Stimulated activated naive CD8-positive, alpha-beta T cell treated with anti-CD3 and anti-CD28 coated beads, Interleukin-15, Interleukin-2, amounts not matched to agents 100 ng/mL and 50 ng/mL, for 24 hours (primary cell): ENCODE results near the gene ZC3H12A.
A peak's percentile ranks its signal among the peaks of the same experiment; 100 is the strongest.
"Not testable (repeated sequence)": the region's sequence is repeated elsewhere in the genome, so short reads cannot be mapped to it uniquely, and the experiment has no call there.

ENCODE experiments used
- H3K27ac Mint-ChIP-seq: one replicate; pipeline ENCODE4 v1.8.0; 2021; ENCODE audit warnings: mild to moderate bottlenecking, mixed read lengths
- H3K27me3 Mint-ChIP-seq: one replicate; pipeline ENCODE4 v1.8.0; 2021; ENCODE audit warnings: mixed read lengths
- H3K36me3 Mint-ChIP-seq: one replicate; pipeline ENCODE4 v1.8.0; 2021; ENCODE audit warnings: low read depth, mixed read lengths
- H3K4me1 Mint-ChIP-seq: one replicate; pipeline ENCODE4 v1.8.0; 2021; ENCODE audit warnings: low read depth, mixed read lengths
- H3K4me3 Mint-ChIP-seq: one replicate; pipeline ENCODE4 v1.8.0; 2021; ENCODE audit warnings: mild to moderate bottlenecking, mixed read lengths
- H3K9me3 Mint-ChIP-seq: one replicate; pipeline ENCODE4 v1.8.0; 2021; ENCODE audit warnings: mixed read lengths

Gene ZC3H12A

DNA sequence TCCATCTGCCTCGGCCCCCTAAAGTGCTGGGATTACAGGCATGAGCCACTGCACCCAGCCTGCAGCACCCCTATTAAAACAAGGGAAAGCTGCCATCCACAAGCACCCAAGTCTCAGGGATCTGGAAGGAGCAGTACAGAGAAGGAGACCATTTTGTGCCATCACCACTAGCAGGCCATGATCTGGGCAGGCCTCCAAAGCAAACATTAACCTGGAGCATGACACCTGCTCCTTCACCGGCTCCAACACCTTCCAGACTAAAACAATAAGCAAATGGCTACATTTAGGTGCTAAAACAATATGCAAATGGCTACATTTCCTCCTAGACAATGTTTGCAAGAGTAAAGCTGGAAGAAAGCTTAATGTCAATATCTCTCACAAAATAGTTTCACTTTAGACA is 23.5 kb downstream of the ZC3H12A start:
- H3K27ac Mint-ChIP-seq, result no peak overlapping the region
- peaks cover 60% of the 10 kb centered on the region for H3K36me3 Mint-ChIP-seq
- H3K4me3 Mint-ChIP-seq, result no peak overlapping the region
- H3K27me3 Mint-ChIP-seq, result no peaks in the 10 kb centered on the region
- peaks cover 8% of the 10 kb centered on the region for H3K4me1 Mint-ChIP-seq
- H3K9me3 Mint-ChIP-seq, result no peaks in the 10 kb centered on the region

DNA sequence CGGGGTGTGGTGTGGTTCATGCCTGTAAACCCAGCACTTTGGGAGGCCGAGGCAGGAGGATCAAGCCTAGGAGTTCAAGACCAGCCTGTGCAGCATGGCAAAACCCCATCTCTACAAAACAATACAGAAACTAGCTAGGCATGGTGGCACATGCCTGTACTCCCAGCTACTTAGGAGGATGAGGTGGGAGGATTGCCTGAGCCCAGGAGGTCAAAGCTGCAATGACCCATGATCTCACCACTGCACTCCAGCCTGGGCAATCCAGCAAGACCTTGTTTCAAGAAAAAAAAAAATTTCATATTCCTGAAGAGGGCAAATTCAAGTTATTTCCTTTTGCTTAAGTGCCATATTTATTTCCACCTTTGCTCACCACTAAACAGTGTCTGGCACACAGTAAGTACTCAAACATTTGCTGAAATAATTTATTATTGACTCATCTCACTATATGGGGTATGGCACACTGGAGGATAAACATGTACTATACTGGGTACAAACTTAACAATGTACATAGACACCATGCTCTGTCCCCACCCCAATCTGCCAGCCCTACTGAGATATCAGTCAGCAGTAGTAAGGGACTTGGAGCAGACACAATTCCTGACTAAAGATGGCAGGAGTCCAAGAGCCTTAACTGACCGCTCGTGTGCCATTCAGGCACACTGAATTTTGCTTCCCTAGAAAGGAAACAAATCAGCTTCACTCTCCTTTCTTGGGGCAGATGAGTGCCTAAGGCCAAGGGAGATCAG is 24.7 kb downstream of the ZC3H12A start:
- Mint-ChIP-seq H3K4me3 (no peak overlapping the region), H3K27me3 (no peaks in the 10 kb centered on the region), H3K27ac (no peak overlapping the region), H3K36me3 (peaks cover 52% of the 10 kb centered on the region), H3K9me3 (no peaks in the 10 kb centered on the region), H3K4me1 (peaks cover 4% of the 10 kb centered on the region)

- H3K27ac Mint-ChIP-seq, result no peak overlapping the region
These were observed 27.3 kb downstream of the ZC3H12A start for GRCh38 chr1:37501661-37502060.

GRCh38 chr1:37502104-37502503 is 27.7 kb downstream of the ZC3H12A start:
- Mint-ChIP-seq H3K27ac (no peak overlapping the region), H3K4me3 (no peak overlapping the region), H3K27me3 (no peaks in the 10 kb centered on the region), H3K36me3 (peaks cover 59% of the 10 kb centered on the region), H3K4me1 (no peaks in the 10 kb centered on the region), H3K9me3 (no peaks in the 10 kb centered on the region)

More at GRCh38 chr1:37501661-37502060, 27.3 kb downstream of the ZC3H12A start:
- Mint-ChIP-seq H3K9me3 (no peaks in the 10 kb centered on the region), H3K4me3 (no peak overlapping the region), H3K36me3 (peaks cover 57% of the 10 kb centered on the region), H3K4me1 (peaks cover under 1% of the 10 kb centered on the region), H3K27me3 (no peaks in the 10 kb centered on the region)

GRCh38 chr1:37502791-37503190 is 28.4 kb downstream of the ZC3H12A start:
- H3K36me3 Mint-ChIP-seq, result peaks cover 66% of the 10 kb centered on the region
- H3K27ac Mint-ChIP-seq, H3K27me3 Mint-ChIP-seq, H3K4me1 Mint-ChIP-seq, H3K4me3 Mint-ChIP-seq, H3K9me3 Mint-ChIP-seq: not testable (repeated sequence)

- peaks cover 64% of the 10 kb centered on the region for H3K36me3 Mint-ChIP-seq
- H3K4me1 Mint-ChIP-seq, result peaks cover 26% of the 10 kb centered on the region
- H3K4me3 Mint-ChIP-seq, result no peak overlapping the region
- H3K27ac Mint-ChIP-seq, result no peak overlapping the region
- H3K27me3 Mint-ChIP-seq, result no peaks in the 10 kb centered on the region
- no peaks in the 10 kb centered on the region for H3K9me3 Mint-ChIP-seq
These were observed 32.4 kb downstream of the ZC3H12A start for GRCh38 chr1:37506740-37507139.

DNA sequence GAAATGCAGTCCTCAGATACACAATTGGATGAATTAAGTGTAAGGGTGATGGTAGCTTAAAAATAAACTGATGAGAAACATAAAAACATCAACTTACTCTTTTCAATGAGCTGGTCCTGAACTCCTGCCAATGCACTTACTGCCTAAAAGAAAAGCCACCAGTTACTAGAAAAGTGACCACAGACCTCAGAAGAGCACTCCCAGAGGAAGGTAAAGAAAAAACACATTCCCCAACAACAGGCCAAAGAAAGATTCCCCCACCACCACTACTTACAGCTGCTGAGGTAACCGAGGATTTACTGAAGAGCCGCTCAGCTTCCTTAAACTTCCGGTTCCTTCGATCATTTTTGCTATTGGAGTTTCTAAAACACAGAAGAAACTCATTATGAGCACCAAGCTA is 34.8 kb downstream of the ZC3H12A start:
- Mint-ChIP-seq H3K9me3 (no peaks in the 10 kb centered on the region), H3K4me1 (peaks cover 43% of the 10 kb centered on the region), H3K4me3 (no peak overlapping the region), H3K27ac (peak overlapping the region; percentile 26), H3K36me3 (peaks cover 62% of the 10 kb centered on the region), H3K27me3 (no peaks in the 10 kb centered on the region)

GRCh38 chr1:37513795-37514349 is 39.5 kb downstream of the ZC3H12A start:
- Mint-ChIP-seq H3K27ac (peak overlapping the region; percentile 88), H3K9me3 (no peaks in the 10 kb centered on the region), H3K27me3 (no peaks in the 10 kb centered on the region), H3K36me3 (peaks cover 24% of the 10 kb centered on the region), H3K4me1 (peaks cover 53% of the 10 kb centered on the region), H3K4me3 (peak overlapping the region; percentile 84)

- peak within 1 kb of the TSS; percentile 91 for H3K4me3 Mint-ChIP-seq
- no peaks in the 10 kb centered on the region for H3K27me3 Mint-ChIP-seq
- H3K27ac Mint-ChIP-seq, result peak within 1 kb of the TSS; percentile 98
- H3K9me3 Mint-ChIP-seq, result no peaks in the 10 kb centered on the region
- H3K4me1 Mint-ChIP-seq, result peaks cover 54% of the 10 kb centered on the region
- peaks cover 17% of the 10 kb centered on the region for H3K36me3 Mint-ChIP-seq
These were observed 40.2 kb downstream of the ZC3H12A start, which contains the start of gene MEAF6 for GRCh38 chr1:37514350-37515184. TSS of gene MEAF6 (minus strand) at chr1:37514766. CDS start at chr1:37514746, 20 bp downstream.

GRCh38 chr1:37515185-37516034 is 41.0 kb downstream of the ZC3H12A start:
- peaks cover 17% of the 10 kb centered on the region for H3K36me3 Mint-ChIP-seq
- no peaks in the 10 kb centered on the region for H3K9me3 Mint-ChIP-seq
- H3K27ac Mint-ChIP-seq, result peak overlapping the region; percentile 98
- peaks cover 58% of the 10 kb centered on the region for H3K4me1 Mint-ChIP-seq
- no peaks in the 10 kb centered on the region for H3K27me3 Mint-ChIP-seq
- H3K4me3 Mint-ChIP-seq, result peak overlapping the region; percentile 91

GRCh38 chr1:37517569-37517968 is 43.2 kb downstream of the ZC3H12A start:
- H3K4me3 Mint-ChIP-seq, result no peak overlapping the region
- no peaks in the 10 kb centered on the region for H3K27me3 Mint-ChIP-seq
- H3K4me1 Mint-ChIP-seq, result peaks cover 45% of the 10 kb centered on the region
- no peaks in the 10 kb centered on the region for H3K9me3 Mint-ChIP-seq
- H3K27ac Mint-ChIP-seq, result no peak overlapping the region
- peaks cover 5% of the 10 kb centered on the region for H3K36me3 Mint-ChIP-seq

DNA sequence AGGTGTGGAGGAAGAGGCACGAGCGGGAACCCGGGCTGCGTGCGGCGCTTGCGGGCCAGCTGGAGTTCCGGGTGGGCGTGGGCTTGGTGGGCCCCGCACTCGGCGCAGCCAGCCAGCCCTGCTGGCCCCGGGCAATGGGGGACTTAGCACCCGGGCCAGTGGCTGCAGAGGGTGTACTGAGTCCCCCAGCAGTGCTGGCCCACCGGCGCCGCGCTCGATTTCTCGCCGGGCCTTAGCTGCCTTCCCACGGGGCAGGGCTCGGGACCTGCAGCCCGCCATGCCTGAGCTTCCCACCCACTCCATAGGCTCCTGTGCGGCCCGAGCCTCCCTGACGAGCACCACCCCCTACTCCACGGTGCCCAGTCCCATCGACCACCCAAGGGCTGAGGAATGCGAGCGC is 43.9 kb downstream of the ZC3H12A start:
- not testable (repeated sequence) for H3K36me3 Mint-ChIP-seq, H3K9me3 Mint-ChIP-seq, H3K4me3 Mint-ChIP-seq, H3K27me3 Mint-ChIP-seq, H3K27ac Mint-ChIP-seq
- peaks cover 38% of the 10 kb centered on the region for H3K4me1 Mint-ChIP-seq

GRCh38 chr1:37518929-37519328 is 44.5 kb downstream of the ZC3H12A start:
- peak overlapping the region; percentile 89 for H3K4me3 Mint-ChIP-seq
- peaks cover 34% of the 10 kb centered on the region for H3K4me1 Mint-ChIP-seq
- not testable (repeated sequence) for H3K27me3 Mint-ChIP-seq, H3K9me3 Mint-ChIP-seq, H3K36me3 Mint-ChIP-seq
- peak overlapping the region; percentile 88 for H3K27ac Mint-ChIP-seq

DNA sequence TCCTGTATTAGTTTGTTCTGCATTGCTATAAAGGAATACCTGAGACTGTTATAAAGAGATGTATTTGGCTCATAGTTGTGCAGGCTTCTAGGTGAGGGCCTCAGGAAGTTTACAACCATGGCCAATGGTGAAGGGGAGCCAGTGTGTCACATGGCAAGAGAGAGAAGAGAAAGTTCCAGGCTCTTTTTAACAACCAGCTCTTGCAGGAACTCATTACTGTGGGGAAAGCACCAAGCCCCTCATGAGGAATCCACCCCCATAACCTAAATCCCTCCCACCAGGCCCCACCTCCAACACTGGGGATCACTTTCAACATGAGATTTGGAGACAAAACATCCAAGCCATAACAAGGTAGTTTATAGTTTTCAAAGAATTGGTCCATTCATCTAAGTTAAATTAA is 45.2 kb downstream of the ZC3H12A start:
- H3K9me3 Mint-ChIP-seq, result no peaks in the 10 kb centered on the region

More for the DNA sequence above, 45.2 kb downstream of the ZC3H12A start:
- peaks cover 4% of the 10 kb centered on the region for H3K36me3 Mint-ChIP-seq
- no peaks in the 10 kb centered on the region for H3K27me3 Mint-ChIP-seq
- peaks cover 34% of the 10 kb centered on the region for H3K4me1 Mint-ChIP-seq
- H3K4me3 Mint-ChIP-seq, result peak overlapping the region; percentile 89
- peak overlapping the region; percentile 88 for H3K27ac Mint-ChIP-seq
